HepG2 (cell line): ENCODE measurements around the gene TTC38. TPM values are rescaled to one million over a fixed set of nuclear protein-coding genes. Genes with fewer than 3 reads are reported as not detected.

Experiments used
- ATAC-seq: fragments of 200-7000 bp; cut with Tn5 transposase; 3 replicates; pipeline ENCODE4 v1.9.1; 2020; ENCODE audit warnings: mild to moderate bottlenecking, moderate library complexity
- BruUV-seq: library from RNA; stranded (reverse); fragments of 400-500 nt; replicated peaks from 2 replicates; lab custom pipeline; 2021; lab: Mats Ljungman, UMichigan
- CTCF ChIA-PET: fragments of 300-600 bp; formaldehyde crosslinking; extraction: SDS; loops from one replicate; lab custom pipeline; 2021; ENCODE audit warnings: low total read pairs, inconsistent platforms, low intra/inter-chr PET ratio; lab: Yijun Ruan, JAX
- POLR2A ChIA-PET: fragments of 350-600 bp; sonication (Branson Sonifier 250); formaldehyde crosslinking; loops from one replicate; lab custom pipeline; 2020; ENCODE audit warnings: antibody characterized with exemption, inconsistent platforms; lab: Yijun Ruan, JAX
- DNase-seq: peaks from one replicate; pipeline ENCODE4 v3.0.0-alpha.2; 2015; ENCODE audit warnings: low spot score
- FAIRE-seq: peaks from 3 replicates; lab custom pipeline; 2011; peaks lifted over from hg19 to GRCh38; lab: Jason Lieb, UNC
- H2AFZ ChIP-seq: one replicate; pipeline ENCODE4 v1.6.1; 2011; ENCODE audit warnings: low read length, inconsistent platforms
- H3K27ac ChIP-seq: fragments of 300-600 bp; 3 replicates; pipeline ENCODE4 v1.8.0; 2011; ENCODE audit warnings: mixed run types, mild to moderate bottlenecking, mixed read lengths, low read length, inconsistent platforms; ENCODE audit not compliant: insufficient read depth; ENCODE audit errors: extremely low read length
- H3K27me3 ChIP-seq, 2 experiments: fragments of 200-600 bp in 1 of 2; 2 replicates in 1 of 2; 3 replicates in 1 of 2; pipeline versions ENCODE4 v1.6.0 to v1.8.0; 2011; ENCODE audit warnings: low read length in 2 of 2, mild to moderate bottlenecking in 2 of 2, moderate library complexity in 2 of 2, inconsistent platforms in 1 of 2; ENCODE audit not compliant: insufficient read depth in 2 of 2, control insufficient read depth in 1 of 2
- H3K36me3 ChIP-seq, 2 experiments: fragments of 200-600 bp in 1 of 2; replicated peaks in 1 of 2; 2 replicates in 1 of 2; 3 replicates in 1 of 2; pipeline versions ENCODE4 v1.5.1 to v1.8.0; 2011; ENCODE audit warnings: low read length in 2 of 2, inconsistent platforms in 1 of 2; ENCODE audit not compliant: insufficient read depth in 2 of 2, control insufficient read depth in 1 of 2
- H3K4me1 ChIP-seq: 2 replicates; pipeline ENCODE4 v1.5.1; 2012; ENCODE audit warnings: low read length, inconsistent platforms; ENCODE audit not compliant: insufficient read depth
- H3K4me2 ChIP-seq: 2 replicates; pipeline ENCODE4 v1.6.0; 2011; ENCODE audit warnings: low read depth, low read length, inconsistent platforms
- H3K4me3 ChIP-seq, 3 experiments: fragments of 200-600 bp in 1 of 3; sonication (generic), shearing (Covaris generic) in 1 of 3; replicated peaks in 1 of 3; 2 replicates each; pipeline ENCODE4 v1.5.1; 2011 to 2016; ENCODE audit warnings: low read length in 3 of 3, inconsistent platforms in 2 of 3, low read depth in 2 of 3, mild to moderate bottlenecking in 2 of 3, control low read depth in 1 of 3, mixed read lengths in 1 of 3; ENCODE audit not compliant: insufficient read depth in 1 of 3
- H3K79me2 ChIP-seq: one replicate; pipeline ENCODE4 v1.6.1; 2011; ENCODE audit warnings: low read length, inconsistent platforms; ENCODE audit not compliant: insufficient read depth
- H3K9ac ChIP-seq: 2 replicates; pipeline ENCODE4 v1.6.0; 2011; ENCODE audit warnings: mild to moderate bottlenecking, low read depth, low read length, inconsistent platforms; ENCODE audit not compliant: insufficient read depth
- H3K9me3 ChIP-seq: 2 replicates; pipeline ENCODE4 v1.5.1; 2012; ENCODE audit warnings: mild to moderate bottlenecking, low read length
- H4K20me1 ChIP-seq: 2 replicates; pipeline ENCODE4 v1.6.0; 2011; ENCODE audit warnings: inconsistent platforms, mild to moderate bottlenecking, low read length, moderate library complexity; ENCODE audit not compliant: insufficient read depth
- ARNT2 ChIP-seq: sonication (generic); formaldehyde crosslinking; IDR thresholded peaks from 2 replicates; pipeline ENCODE4 v1.8.0; 2022; ENCODE audit warnings: mild to moderate bottlenecking, low read depth, missing genetic modification reagents, moderate library complexity
- JUN ChIP-seq: sonication (generic); formaldehyde crosslinking; IDR thresholded peaks from 2 replicates; pipeline ENCODE4 v1.4.0; 2020; ENCODE audit warnings: mild to moderate bottlenecking, missing genetic modification reagents
- KLF15 ChIP-seq: sonication (generic); formaldehyde crosslinking; IDR thresholded peaks from 2 replicates; pipeline ENCODE4 v1.8.1; 2023; ENCODE audit warnings: borderline replicate concordance, mild to moderate bottlenecking, inconsistent platforms, missing genetic modification reagents, mixed read lengths
- MIXL1 ChIP-seq: IDR thresholded peaks from 2 replicates; pipeline ENCODE4 v1.6.1; 2016
- NR2F1 ChIP-seq, 2 experiments: fragments of 450-650 bp in 1 of 2; formaldehyde crosslinking in 1 of 2; IDR thresholded peaks; 2 replicates each; pipeline versions ENCODE4 v1.5.0 to v1.6.1; 2016 to 2020; ENCODE audit warnings: mild to moderate bottlenecking in 1 of 2, missing compliant biosample characterization in 1 of 2, missing genetic modification reagents in 1 of 2, moderate library complexity in 1 of 2
- SIX4 ChIP-seq: sonication (generic); formaldehyde crosslinking; IDR thresholded peaks from 2 replicates; pipeline ENCODE4 v1.4.0; 2020; ENCODE audit warnings: missing genetic modification reagents
- TRIM24 ChIP-seq: sonication (generic); formaldehyde crosslinking; IDR thresholded peaks from 2 replicates; pipeline ENCODE4 v1.8.0; 2022; ENCODE audit warnings: mild to moderate bottlenecking, missing genetic modification reagents
- ZNF235 ChIP-seq: sonication (generic); formaldehyde crosslinking; IDR thresholded peaks from 2 replicates; pipeline ENCODE4 v1.8.1; 2023; ENCODE audit warnings: mild to moderate bottlenecking, missing genetic modification reagents, borderline replicate concordance
- WGBS: methylation state at CpG from one replicate; pipeline ENCODE4 v1.1.6; 2017; ENCODE audit warnings: low lambda C conversion rate; 5-methylcytosine and 5-hydroxymethylcytosine counted together
- in situ Hi-C: cut with HindIII; loops from 2 replicates; pipeline ENCODE4 v1.10.0; 2017; ENCODE audit warnings: low pct_unique_long_range_greater_than_20kb; ENCODE audit not compliant: extremely low pct_ligation_motif_present
- intact Hi-C: fragments of 100-400 bp; cut with micrococcal nuclease; formaldehyde crosslinking; loops from one replicate; pipeline ENCODE4 v1.10.0; 2022; ENCODE audit not compliant: unreplicated experiment
- polyA plus RNA-seq, 8 experiments: library from polyadenylated mRNA; depleted of rRNA in 3 of 8; stranded (reverse) in 7 of 8; unstranded in 1 of 8; fragments of >200 nt; fragmentation: Illumina TruSeq in 4 of 8; extraction: Trizol in 4 of 8; gene quantifications; 2 replicates each; pipeline versions ENCODE4 v1.2.1 to v1.2.3, GENCODE V29; 2011 to 2016; ENCODE audit warnings: low read depth in 4 of 8, missing spikeins in 1 of 8, mixed read lengths in 1 of 8; ENCODE audit not compliant: insufficient read depth in 1 of 8
- total RNA-seq, 5 experiments: library from RNA; depleted of rRNA; stranded (reverse); fragments of >200 nt; fragmentation: Illumina TruSeq; extraction: Trizol; gene quantifications; 2 replicates each; pipeline ENCODE4 v1.2.3, GENCODE V29; 2016; ENCODE audit warnings: low read depth in 1 of 5
- TF ChIP-seq, protein P1 (sequence below): sonication (generic); formaldehyde crosslinking; IDR thresholded peaks from 2 replicates; pipeline ENCODE4 v1.4.0; 2020; ENCODE audit warnings: missing genetic modification reagents
- TF ChIP-seq, protein P2 (sequence below): sonication (generic); formaldehyde crosslinking; IDR thresholded peaks from 2 replicates; pipeline ENCODE4 v1.9.0; 2021; ENCODE audit warnings: missing genetic modification reagents, borderline replicate concordance
- TF ChIP-seq, protein P3 (sequence below): sonication (generic); formaldehyde crosslinking; IDR thresholded peaks from 2 replicates; pipeline ENCODE4 v1.5.0; 2020; ENCODE audit warnings: missing genetic modification reagents

The TTC38 gene
- total and polyA plus RNA-seq, 2 of the 13 experiments (the other 11 are each of a cell fraction or from before 2014, with no cell fraction given) = 101 to 105 TPM

DNA sequence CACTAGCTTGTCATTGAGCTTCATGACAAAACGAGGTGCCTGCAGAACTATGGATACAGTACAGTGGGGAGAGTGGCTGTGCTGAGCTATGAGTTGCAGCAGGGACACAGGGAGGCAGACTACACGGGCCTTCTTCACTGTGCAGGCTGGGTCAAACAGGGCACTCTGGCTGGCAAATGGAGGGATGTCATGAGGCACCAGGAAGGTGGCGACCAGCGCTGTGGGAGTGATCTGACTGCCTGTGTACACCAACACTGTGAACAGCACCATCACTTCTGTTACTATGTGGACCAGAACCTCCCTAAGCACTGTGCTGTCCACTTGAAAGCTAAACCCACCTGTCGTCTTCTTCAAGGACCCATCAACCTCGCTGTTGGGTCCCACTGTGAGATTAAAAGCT, 7.8 kb upstream of the TTC38 start:
- BruUV-seq = no TSS peak
- H4K20me1 ChIP-seq = no peaks in the 10 kb centered on the region
- H3K9me3 ChIP-seq = no peaks in the 10 kb centered on the region
- DNase-seq (no peak), FAIRE-seq (no peak), ATAC-seq (no peak; the same call in 2 of the 3 replicates)
- no peak overlapping the region for H3K27ac ChIP-seq
- no peak overlapping the region for H3K4me2 ChIP-seq
- intact Hi-C loops (no loop called here), in situ Hi-C loops (no loop called here)
- H3K79me2 ChIP-seq = no peaks in the 10 kb centered on the region
- H3K4me1 ChIP-seq = peaks cover 33% of the 10 kb centered on the region
- no peak overlapping the region for H3K9ac ChIP-seq
- CTCF ChIA-PET = no interaction called here
- no peaks in the 10 kb centered on the region for H3K36me3 ChIP-seq
- WGBS = 35% methylated on average over 4 of the region's 6 CpGs
- POLR2A ChIA-PET = interaction anchor here (2.0 kb wide), 1 partner anchor 10 kb away, joined by 6 read pairs; the partner anchor contains the start of gene CDPF1
- TF ChIP-seq ZNF235 (CRISPR knock-in tag) = no peak
- TF ChIP-seq SIX4 (CRISPR knock-in tag) = no peak
- no peak for TF ChIP-seq KLF15 (CRISPR knock-in tag)
- TF ChIP-seq, protein P1, sequence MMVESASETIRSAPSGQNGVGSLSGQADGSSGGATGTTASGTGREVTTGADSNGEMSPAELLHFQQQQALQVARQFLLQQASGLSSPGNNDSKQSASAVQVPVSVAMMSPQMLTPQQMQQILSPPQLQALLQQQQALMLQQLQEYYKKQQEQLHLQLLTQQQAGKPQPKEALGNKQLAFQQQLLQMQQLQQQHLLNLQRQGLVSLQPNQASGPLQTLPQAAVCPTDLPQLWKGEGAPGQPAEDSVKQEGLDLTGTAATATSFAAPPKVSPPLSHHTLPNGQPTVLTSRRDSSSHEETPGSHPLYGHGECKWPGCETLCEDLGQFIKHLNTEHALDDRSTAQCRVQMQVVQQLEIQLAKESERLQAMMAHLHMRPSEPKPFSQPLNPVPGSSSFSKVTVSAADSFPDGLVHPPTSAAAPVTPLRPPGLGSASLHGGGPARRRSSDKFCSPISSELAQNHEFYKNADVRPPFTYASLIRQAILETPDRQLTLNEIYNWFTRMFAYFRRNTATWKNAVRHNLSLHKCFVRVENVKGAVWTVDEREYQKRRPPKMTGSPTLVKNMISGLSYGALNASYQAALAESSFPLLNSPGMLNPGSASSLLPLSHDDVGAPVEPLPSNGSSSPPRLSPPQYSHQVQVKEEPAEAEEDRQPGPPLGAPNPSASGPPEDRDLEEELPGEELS = no peak
- TF ChIP-seq NR2F1 (CRISPR knock-in tag; IDR thresholded peaks at IDR 0.05) = no peak
- TF ChIP-seq MIXL1 (CRISPR knock-in tag) = no peak
- no peak for TF ChIP-seq TRIM24 (CRISPR knock-in tag)
- TF ChIP-seq, protein P2, sequence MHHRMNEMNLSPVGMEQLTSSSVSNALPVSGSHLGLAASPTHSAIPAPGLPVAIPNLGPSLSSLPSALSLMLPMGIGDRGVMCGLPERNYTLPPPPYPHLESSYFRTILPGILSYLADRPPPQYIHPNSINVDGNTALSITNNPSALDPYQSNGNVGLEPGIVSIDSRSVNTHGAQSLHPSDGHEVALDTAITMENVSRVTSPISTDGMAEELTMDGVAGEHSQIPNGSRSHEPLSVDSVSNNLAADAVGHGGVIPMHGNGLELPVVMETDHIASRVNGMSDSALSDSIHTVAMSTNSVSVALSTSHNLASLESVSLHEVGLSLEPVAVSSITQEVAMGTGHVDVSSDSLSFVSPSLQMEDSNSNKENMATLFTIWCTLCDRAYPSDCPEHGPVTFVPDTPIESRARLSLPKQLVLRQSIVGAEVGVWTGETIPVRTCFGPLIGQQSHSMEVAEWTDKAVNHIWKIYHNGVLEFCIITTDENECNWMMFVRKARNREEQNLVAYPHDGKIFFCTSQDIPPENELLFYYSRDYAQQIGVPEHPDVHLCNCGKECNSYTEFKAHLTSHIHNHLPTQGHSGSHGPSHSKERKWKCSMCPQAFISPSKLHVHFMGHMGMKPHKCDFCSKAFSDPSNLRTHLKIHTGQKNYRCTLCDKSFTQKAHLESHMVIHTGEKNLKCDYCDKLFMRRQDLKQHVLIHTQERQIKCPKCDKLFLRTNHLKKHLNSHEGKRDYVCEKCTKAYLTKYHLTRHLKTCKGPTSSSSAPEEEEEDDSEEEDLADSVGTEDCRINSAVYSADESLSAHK (CRISPR knock-in tag) = no peak
- TF ChIP-seq JUN (CRISPR knock-in tag) = no peak
- no peak for TF ChIP-seq ARNT2 (CRISPR knock-in tag)
- TF ChIP-seq, protein P3, sequence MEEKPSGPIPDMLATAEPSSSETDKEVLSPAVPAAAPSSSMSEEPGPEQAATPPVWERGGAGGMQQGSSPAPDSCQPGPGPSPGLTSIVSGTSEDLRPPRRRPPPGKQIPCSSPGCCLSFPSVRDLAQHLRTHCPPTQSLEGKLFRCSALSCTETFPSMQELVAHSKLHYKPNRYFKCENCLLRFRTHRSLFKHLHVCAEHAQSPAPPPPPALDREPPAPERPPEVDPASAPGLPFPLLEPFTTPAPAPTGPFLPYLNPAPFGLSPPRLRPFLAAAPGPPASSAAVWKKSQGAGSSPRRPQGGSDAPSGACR (CRISPR knock-in tag) = no peak
- H3K27me3 ChIP-seq = no peaks in the 10 kb centered on the region
- H2AFZ ChIP-seq = no peak overlapping the region
- H3K4me3 ChIP-seq = no peak overlapping the region
